Activated CD4-positive, CD25-positive, alpha-beta regulatory T cell treated with anti-CD3 and anti-CD28 coated beads, Interleukin-2, amount 50 U/mL, for 72 hours (primary cell): ENCODE results near the gene GMDS.

Source experiments
- DNase-seq: peaks from one replicate; pipeline ENCODE4 v3.0.0; 2021

GMDS gene

DNA sequence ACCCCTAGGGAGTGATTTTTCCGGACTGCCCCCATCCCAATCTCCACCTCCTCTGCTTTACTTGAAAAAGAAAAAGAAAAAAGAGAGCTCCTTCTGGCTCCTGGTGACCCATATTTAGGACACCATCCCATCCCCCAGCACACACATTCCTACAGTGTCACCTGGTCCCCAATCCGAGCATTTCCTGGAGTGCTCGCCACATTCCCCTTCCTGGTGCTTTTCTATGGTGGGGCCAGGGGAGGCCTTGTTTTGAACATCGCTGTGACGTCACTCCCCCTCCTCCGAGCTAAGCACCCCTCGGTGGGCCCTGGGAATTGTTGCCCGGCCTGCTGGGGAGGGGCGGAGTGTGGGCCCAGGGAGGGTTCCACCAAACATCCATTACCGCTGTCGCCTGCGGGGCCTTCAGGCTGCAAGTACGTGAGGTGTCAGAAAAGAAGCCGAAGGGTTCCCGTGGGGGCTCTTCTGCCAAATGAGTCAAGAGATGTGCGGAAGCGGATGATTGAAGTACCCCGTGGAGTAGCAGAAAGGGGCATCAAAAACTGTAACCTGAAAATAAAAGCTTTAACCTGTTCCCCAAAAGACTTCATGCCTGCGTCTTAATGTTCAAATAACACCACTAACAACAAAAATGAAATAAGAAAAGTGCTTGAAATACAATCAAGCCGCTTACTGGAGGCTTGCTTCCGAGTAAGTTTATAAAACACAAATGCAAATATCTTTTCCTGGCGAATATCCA is 638.5 kb downstream of the GMDS start:
- no peak for DNase-seq

DNA sequence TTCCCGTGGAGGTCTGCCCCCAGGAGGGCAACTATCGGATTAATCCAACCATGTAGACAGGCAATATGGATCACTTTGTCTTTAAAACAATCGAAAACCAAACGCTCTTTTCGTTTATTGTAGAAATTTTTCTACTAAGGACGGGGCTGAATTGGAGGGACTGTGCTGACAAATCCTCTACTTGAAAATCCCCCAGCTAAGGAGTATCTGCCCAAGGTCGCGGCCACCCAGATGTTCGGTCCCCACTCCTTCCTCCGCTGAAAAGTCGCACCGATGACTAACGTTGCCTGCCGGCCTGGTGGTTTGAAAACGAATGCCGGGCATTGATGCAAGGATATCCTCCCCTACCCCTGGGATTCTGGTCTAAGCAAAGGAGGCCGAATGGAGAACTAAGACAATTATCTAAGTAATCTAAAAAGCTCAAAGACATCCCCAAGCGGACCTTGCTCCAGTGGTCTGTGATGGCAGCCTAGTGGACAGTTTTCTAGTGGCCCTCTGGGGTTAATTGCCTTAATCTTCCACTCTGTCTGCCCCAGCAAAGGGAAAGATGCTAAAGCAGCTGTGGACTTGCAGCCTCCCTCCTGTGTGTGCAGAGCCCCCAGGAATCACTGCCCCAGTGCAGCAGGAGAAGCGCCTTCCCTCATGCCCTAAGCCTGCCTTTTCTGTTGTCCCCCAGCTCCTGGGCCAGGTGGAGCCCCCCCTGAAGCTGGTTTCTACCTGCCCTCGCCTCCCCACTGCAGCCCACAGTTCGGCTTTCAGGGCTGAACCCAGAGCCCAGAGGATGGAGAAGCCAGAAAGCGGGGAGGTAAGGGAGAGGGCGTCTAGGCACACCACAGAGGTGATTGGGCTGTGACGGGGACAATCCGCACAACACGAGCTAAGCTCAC is 639.3 kb downstream of the GMDS start:
- no peak for DNase-seq

DNA sequence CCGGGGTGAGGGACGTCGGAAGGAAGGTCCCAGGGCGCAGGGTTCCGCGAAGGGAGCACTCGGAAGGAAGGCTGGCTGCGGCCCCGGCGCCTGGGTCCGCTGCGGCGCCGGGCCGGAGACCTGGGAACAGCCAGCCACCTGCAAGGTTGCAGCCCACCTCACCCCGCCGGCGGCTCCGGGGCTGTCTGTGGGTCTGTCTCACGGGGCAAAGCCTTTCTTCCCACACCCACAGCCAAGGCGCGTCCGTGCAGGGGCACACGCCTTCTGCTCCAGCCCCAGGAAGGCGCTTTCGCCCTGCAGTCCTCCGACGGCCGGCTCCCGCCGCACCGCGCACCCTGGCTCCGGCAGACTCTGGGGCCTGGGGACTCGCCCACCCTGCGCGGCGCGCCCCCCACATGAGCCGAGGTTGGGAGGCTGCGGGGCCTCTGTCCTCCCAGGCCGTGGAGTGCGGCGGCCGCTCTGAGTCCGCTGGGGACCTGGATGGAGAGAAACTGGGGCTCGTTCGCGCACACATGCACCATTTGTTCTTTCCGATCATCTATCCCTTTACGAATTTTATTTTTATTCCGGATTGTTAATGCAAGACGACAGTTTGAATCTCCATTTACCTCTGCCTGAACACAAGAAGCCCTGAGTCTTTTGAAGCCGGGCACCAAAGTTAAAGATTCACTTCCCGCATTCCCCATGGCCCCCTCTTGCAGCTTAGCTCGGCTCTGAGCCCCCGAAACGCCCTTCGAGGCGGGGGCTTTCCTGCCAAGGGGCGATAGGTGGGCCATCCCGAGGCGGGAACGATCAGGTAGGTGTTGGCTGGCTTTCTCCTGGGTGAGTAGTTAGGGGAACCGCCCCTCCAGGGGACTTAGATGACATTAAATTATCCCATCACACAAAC is 640.2 kb downstream of the GMDS start:
- no peak for DNase-seq

DNA sequence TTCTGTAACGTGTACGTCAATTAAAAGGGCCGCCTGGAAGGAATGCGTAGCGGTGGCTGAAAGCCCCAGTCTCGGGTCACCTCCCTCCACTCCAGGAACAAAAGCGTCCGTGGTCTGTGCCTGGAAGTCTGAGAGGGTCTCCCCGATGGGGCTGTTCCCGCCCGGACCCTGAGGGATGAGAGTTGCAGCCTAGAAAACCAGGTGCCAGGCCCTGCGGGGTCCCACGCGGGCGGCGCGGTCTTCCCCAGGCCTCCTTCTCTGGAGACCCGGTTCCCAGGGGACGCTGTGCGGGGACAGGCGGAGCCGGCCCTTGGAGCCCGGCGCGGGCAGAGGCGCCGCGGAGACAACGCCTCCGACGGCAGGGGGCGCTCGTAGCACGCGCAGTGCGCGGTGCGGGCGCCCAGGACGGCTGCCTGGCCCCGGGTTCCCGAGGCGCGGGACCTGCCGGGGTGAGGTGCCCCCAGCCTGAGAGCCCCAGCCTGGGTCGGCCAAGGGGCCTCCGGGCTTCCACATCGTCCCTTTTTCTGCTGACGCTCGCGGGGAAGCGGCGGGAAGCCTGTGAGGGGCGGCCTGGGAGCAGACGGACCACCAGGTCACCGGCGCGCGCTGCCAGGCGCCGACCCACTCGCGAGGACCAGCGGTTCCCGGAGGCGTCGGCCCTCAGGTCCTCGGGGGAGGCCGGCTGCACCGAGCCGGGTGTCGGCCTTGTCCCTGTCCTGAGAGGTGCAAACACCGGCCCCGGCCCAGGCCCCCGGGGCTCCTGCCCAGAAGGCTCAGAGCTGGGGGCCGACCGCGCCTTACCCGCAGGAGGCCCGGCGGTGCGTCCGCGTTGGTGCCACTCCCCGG is 641.0 kb downstream of the GMDS start:
- DNase-seq: peak; percentile 80

DNA sequence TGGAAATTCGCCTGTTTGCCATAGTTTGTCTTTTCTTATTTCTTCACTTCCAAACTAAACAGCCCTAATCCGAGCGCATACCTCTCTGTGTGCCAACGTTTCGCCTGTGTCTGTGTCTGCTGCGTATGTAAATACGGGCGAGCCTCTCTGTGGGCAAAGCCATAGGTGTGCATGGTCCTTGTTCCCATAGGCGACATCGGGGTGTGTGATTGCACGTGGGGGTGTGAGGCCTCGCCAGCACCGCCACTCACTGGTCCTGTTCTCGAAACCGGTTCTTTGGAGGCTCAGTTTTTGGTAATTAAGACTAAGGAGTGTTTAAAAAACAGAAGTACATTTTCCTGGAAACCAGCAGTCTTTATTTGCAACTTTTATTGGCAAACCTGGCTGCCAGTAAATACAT is 641.7 kb downstream of the GMDS start:
- no peak for DNase-seq

DNA sequence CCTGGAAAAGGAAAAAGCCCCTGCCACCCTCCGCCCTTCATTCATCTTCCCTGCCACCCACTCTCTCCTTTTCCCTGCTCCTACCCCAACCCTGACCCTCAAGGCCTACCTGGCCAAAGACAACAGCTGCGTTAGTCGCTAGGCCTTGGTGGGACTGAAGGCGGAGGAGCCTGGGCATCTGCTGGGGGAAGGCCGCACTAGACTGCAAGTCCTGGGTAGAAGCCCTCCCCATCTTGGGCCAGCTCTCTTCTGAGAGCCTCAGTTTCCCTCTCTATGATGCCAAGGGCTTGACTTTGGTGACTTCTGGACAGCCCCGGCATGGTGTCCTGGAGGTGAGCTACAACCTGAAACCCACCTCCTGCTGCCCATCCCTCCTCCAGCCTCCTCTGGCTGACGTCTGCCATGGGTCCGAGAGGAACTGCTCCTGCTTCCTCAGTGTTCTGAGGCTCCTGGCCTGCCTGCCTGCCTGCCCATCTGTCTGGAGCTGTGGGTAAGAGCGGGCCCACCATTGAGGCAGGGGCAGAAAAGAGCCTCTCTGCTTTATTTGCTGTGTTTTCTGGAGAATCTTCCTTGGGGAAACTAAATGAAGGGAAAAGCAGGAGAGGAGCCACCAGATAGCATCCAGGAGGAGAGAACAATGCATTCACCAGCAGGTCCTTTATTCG is 643.2 kb downstream of the GMDS start:
- no peak for DNase-seq

DNA sequence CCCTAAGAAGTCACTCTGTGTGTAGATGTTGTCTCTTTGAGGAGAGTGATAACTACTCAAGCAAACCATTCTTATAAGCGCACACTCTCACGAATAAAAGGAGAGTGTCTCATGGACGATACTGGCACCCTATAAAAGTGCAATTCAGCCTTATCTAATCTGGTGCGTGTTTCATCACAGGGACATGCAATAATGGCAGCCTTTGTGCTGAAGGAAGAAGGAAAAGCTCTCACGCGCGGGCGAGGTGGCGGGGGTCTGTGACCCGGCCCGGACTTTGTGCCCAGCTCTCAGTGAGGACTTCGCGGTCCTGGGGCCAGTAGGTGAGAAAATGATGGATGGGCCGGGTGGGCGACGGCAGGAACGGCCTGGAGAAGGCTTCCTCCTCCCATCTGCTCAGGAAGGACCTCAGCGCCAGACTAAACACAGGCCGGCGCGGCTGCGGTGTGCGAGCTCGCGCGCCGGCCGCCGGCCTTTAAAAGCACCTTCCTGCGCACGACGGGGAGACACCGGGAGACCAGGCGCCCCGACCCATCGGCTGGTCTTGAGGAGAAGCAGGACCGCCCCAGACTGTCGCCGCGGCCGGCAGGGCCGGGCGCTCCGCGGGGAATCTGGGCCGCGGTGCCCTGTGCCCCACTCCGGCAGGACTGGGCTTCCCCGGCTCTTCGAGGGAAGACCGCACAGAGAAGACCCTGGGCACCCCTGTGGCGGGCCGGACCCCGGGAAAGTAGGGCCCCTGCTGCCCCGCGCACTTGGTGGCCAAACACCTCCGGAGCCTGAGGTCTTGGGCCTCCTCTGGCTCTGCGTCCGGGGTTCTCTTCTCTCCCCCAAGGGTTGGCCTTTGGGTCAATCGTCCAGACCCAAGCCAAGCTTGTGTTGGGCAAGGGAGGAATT is 644.0 kb downstream of the GMDS start:
- DNase-seq: no peak

DNA sequence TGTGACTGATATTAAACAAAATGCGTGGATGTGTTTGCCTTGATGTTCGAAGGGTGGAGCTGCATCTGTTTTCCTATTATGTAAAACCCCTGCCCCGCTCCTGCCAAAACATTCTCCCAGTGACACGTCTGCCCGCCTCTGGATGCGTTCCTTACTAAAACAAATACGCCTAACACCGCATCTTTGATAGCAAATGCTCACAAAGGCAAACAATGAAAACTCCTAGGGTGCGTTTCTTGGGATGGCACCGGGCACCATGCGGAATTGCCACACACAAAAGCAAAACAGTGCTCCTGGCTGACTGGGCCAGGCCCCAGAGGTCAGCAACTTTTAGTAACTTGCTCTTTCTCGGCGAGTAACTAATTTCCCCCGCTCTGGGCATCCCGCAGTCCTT is 644.6 kb downstream of the GMDS start:
- no peak for DNase-seq

DNA sequence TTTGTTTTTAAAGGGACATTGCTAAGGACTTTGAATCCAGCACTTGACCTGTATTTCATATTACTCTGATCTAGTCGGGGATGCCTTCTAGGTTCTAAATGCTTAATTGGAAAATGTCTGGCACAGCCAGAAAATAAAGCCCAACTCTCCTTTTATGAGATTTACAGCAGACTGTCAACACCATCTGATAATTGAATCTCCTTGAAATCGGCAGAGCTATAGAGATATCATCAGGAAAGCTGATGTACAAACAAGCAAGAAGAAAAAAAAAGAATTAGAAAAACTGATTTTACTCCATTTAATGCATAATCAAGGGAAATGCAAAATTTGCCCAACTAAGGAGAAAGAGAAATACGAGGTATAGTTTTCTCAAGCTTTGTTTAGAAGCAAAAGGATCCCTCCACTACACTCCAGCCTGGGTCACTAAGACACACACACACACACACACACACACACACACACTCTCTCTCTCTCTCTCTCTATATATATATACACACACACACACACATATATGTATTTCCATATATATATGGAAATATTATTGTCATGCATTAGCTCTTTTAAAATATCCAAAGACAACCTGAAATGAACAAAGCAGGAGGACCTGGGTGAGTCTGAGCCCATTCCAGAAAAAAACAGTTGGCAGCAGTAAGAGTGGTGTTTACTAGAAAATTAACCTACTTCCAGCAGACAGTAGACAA is 645.2 kb downstream of the GMDS start:
- DNase-seq: no peak

DNA sequence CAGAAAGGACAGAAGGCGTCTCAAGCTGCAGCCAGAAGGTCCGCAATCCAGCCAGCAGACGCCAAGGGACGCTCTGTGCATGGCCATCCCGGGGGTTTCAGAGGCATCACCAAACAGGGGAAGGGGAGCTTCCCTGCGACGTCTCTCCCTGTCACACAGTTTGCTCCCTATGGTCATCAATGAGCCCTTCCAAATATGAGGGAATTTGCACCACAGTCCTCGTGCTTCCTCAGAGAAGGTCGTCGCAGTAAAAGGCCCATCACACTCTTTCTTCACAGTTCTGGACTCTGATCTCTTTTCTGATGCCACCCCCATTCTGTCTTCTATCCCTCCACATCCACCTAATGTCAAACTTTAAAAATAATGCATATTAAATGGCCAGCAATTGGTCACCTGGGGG is 645.9 kb downstream of the GMDS start:
- no peak for DNase-seq

DNA sequence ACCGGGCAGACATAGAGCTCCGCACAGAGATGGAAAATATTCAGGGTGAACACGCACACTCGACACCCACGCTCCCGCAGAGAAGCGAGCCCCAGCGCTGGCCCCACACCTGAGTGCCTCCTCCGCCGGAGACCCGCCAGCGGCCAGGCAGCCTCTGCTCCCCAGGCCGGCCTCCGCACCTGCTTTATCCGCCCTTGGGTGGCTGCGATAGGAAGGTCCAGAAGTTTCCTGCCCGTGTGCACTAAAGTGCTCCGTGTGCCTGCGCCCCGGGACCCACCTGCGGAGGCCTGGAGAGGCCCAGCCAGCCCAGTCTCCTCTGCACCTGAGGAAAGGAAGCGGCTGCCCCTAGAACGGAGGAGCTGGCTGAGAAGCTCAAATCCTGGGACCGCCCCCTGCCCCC is 646.5 kb downstream of the GMDS start:
- no peak for DNase-seq

DNA sequence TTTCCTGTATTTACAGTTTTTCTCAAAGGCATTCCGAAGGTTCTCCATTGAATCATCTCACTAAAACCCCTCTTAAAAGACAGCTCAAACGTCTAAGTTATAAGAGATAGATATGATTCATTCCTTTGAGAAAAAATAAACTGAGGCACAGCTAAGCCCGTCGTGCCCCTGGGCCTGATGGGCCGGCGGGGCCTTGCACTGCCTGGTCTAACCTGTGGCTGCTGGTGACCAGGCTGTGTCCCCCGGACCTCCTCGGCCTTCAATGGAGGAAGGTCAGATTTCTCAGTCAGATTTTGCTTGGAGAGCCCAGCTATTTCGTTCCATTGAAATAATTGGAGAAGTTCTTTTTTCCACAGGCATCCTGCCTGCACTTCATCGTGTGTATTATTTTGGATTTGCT is 647.0 kb downstream of the GMDS start:
- DNase-seq: no peak

DNA sequence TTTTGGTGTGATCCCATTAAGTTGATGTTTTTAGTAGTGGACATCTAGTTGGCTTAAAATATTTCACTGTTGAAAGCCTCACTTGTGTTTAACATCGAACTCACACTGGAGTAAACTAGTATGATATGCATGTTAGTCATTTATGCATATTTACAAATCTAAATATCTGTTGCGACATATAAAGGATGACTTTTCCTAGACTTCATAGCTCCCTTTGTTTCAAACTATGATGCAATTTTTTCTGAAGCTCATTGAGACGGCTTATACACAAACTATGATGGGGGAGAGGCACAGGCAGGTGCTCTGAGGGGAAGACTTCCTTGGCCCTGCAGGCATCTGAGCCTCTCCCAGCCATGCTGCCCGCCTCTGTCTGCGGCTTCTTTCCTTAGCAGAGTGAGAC is 647.5 kb downstream of the GMDS start:
- no peak for DNase-seq

DNA sequence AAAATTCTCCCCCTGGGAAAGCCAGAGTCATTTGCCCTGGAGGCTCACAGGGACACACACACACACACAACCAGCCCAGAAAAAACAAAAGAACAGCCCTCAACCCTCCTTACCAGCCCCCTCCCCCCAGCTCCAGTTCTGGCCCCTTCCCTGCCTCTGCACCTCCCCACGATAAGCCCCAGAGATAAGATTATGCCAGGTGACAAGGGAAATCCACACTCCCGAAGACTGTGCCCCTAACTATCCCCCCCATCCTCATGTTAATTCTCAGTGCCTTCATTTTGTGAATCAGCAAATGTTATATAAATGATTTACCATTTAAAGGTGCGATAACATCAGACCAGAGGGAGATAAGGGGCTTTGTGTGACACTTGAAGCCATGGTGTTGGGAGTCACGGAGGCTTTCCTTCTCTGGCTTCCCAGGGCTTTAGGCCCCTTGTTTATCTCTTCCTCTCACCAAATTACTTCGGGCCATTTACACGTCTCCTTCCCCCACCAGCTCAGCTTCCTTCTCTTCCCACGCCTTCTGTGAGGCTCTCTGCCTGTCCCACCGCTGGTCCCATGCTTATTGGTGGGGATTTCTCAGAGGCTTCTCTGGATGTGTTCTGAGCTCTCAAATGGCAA is 648.2 kb downstream of the GMDS start:
- no peak for DNase-seq

DNA sequence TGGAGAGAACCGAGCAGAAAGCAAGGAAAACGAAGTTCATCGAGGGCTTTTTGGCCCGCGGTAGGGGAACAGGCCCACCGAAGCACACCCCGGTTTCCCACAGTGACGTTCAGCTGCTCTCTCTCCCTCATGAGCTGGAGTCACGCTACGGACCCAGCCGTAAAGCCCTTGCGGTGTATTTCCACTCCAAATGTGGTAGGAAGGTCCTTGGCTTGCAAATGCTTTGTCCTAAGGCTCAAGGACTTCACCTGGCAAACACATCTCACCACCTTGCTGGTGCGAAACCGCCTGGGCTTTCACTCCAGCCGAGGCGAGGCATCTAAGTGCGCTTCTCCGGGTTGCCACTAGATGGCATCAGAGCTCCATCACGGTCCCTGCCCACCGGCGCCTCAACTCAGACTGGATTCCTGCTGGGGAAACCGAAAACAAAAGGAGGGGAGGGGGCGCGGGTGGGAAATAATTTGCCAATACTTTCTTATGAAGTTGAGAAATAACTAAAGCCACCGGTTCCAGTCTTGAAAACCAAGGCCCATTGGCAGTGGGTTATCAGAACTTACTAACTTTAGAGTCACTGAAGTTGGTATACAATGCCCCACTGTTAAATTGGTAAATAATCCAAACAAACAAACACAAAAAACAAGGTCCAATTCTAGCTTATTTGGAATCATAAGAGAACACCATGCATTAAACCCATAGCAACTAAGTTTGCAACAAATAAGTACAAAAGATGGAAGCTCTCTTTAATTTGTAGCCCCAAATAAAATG is 649.1 kb downstream of the GMDS start:
- peak; percentile 66 for DNase-seq

DNA sequence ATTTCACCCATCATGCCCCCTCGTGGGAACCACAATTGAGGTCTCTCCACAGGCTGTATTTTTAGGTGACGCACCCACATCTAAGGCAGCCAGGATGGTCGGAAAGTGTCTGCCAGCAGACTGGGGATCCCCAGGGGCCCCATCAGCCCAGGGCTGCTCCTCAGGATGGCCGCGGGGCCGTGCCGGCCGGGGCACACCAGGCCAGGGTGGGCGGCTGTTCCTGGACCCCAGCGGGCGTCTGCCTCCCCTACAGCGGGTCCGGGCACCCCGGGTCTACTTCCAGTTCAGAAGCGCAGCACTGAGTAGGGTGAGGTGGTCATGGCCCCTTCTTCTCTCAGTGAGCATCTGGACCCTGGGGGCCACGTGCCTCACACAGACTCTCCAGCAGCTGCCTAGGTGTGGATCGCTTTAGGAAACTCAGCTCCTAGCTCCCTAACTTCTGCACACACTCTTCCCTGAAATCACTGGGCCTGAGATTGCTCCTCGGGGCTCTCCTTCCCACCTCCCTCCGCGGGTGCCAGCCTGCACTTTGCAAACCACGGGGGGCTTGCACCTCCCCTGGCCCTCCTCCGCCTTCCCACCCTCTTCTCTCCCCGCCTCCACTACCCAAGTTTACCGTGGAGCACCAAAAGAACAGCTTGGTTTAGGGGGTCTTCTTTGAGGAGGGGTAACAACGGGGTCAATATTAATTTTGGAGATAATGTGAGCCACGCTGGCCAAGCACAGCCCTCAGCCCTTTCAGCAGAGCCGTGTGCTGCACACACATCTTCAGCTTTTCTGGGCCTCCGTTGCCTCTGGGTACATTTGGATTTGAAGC is 649.9 kb downstream of the GMDS start:
- DNase-seq: no peak

DNA sequence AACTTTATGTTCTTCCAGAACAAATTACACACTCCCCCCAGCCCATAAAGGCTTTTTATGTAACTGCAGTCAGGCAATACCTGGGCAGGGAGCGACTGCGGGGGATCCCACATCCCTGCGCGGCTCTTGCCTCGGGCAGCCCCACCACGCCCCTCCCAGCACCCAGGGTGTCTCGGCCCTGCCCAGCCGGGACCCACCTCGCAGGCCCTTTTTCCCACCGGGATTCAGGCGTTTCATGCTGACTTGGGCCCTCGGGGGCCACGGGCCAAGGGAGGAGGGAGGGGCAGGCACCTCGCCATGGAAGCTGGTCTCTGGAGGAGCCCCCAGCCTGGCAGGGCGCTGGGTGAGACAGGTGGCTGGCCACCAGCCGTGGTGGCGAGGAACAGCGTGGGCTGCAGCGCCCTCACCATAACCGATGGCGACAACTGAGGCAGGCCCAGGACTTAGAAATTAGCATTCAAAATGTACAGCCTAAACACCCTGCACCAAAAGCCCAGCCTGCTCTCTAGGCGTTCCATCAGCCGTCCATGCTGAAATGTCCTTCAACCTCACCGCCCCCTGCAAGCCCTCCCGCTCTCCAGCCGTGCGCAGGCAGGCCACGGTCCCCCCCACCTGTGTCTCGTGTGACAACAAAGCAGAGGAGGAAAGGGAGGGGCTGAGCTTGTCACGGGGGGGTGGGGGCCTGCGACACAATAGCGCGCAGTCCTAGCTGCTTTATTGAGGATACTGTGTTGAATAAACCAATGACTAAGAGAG is 650.8 kb downstream of the GMDS start:
- no peak for DNase-seq
